Raji (cell line): ENCODE results near the gene MBNL2.

Experiments
- POLR2A ChIP-seq: IDR thresholded peaks from 2 replicates; pipeline ENCODE4 v1.6.1; 2011; ENCODE audit warnings: low read depth, low read length, control low read depth; ENCODE audit not compliant: insufficient read depth

The MBNL2 gene

DNA sequence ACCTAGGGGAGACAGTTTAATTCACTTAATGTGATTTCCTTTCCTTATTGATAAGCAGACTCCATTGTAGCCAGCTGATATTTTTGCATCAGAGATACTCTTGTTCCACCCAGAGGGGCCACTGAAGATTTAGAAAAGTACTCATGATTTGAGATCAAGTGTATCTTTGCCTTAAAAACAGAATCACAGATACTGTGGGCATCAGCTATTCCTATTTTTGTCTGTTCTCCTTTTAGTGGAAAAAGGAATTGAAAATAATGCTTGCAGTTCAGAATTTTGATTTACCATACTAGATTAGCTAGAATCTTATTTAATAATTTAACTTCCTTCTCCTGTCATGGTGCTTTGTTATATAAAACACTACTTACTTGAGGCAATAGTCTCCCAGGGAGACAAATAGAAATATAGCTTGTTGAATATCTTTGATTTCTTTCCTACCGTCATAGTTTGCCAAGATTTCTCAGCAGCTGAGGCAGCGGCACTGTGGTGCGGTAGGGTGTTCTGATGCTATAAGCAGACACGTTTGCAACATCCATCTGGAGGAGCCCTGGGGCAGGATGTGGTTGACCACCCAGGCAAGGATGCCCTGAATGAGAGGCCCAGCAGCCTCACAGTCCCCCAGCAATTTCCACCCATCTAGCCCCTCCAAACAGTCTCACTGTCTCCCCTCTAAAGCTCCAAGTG, 164.8 kb downstream of the MBNL2 start:
- no peak for TF ChIP-seq POLR2A

DNA sequence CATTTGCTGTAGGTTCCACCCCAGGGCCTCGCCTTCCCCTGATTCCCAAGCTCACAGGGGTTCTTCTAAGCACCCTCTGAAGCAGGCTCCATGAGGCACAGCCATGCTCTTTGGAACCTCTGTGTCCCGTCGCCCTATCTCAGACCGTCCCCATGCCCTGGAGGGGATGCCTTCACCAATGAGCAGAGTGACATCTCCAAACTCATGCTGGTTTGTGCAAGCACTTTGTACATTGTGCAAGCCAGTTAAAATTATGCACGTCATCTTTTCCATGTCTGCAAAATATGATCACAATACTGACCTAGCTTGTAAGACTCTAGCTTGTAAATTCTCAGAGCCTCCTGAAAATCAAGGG, 165.3 kb downstream of the MBNL2 start:
- no peak for TF ChIP-seq POLR2A

DNA sequence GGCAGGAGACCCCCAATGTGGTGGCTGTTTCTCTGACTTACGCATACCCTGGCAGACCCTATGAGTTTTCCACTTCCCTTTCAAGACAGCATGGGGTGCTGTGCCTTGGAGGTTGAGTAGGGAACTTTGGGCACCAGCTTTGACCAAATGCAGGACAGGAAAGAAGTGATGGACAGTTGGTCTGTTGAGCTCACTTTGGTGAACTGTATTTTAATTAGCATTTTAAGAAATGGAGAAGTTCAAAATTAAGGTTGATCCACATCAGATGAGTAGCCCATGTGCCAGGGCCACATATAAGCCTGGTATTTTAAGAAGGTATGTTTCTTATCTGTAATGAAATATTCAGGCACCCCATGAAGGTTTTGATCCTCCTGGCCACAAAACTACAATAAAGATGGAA, 165.8 kb downstream of the MBNL2 start:
- no peak for TF ChIP-seq POLR2A

DNA sequence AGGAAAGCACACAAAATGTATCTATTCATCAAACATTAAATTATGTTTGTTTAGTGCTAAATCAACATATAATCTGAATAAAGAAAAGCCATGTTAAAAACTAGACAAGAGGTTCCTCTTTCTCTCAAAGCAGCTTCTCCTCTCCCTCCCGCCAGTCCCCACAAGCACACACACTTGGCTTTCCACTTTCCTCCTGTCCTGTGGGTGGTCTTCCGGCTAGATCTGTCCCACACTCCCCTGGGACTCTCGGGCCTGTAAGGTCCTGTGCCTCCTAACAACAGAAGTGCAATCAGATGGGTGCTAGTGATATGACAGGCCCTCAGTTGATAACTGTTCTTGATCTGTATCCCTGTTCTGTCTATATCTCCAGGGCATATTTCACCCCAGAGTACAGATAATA, 166.2 kb downstream of the MBNL2 start:
- no peak for TF ChIP-seq POLR2A

DNA sequence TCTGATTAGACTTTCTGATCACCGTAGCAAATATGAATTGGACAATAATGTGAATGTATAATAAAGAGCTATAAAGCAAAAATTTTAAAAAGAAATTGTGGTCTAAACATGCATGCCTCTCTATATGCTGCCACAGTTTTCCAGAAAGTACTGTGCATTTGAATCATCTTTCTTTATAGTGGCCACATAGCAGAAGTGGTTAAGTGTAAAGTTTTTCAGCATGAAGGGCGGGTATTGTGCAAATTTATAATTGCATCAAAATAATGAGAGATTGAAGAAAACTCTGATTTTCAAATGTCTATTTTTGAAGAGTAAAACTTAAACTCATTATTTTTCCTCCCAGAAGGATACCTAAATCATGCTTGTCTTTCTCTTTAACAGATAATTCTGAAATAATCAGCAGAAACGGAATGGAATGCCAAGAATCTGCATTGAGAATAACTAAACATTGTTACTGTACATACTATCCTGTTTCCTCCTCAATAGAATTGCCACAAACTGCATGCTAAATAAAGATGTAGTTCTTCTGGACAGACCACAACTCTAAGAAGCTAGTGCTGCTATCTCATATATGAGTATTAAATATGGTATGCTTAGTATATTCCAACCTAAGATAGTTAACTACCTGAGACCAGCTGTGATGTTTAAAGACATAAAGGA, 168.9 kb downstream of the MBNL2 start:
- TF ChIP-seq POLR2A = no peak

DNA sequence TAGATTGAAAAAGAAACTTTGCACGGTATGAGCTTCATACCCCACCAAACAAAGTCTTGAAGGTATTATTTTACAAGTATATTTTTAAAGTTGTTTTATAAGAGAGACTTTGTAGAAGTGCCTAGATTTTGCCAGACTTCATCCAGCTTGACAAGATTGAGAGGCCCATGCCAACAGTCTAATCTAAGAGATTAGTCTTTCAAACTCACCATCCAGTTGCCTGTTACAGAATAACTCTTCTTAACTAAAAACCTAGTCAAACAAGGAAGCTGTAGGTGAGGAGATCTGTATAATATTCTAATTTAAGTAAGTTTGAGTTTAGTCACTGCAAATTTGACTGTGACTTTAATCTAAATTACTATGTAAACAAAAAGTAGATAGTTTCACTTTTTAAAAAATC, 169.9 kb downstream of the MBNL2 start:
- no peak for TF ChIP-seq POLR2A

DNA sequence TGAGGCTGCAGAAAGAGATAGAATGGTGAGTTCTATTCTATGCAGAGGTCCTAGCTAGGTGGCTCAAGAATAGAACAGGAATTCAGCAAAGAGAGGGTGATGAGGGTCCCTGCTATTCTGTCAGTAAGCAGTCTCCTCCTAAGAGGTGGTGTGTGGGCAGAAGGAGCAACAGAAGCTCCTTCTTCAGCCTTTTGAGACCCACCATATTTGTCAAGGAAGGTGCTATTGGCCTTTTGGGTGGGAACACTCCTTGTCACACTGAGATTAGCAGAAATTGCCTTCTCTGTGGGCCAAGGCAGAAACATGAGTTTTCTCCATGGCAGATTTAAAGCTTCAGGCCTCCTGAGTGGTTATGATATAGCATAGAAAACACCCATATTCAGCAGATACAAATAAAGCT, 172.4 kb downstream of the MBNL2 start:
- no peak for TF ChIP-seq POLR2A

DNA sequence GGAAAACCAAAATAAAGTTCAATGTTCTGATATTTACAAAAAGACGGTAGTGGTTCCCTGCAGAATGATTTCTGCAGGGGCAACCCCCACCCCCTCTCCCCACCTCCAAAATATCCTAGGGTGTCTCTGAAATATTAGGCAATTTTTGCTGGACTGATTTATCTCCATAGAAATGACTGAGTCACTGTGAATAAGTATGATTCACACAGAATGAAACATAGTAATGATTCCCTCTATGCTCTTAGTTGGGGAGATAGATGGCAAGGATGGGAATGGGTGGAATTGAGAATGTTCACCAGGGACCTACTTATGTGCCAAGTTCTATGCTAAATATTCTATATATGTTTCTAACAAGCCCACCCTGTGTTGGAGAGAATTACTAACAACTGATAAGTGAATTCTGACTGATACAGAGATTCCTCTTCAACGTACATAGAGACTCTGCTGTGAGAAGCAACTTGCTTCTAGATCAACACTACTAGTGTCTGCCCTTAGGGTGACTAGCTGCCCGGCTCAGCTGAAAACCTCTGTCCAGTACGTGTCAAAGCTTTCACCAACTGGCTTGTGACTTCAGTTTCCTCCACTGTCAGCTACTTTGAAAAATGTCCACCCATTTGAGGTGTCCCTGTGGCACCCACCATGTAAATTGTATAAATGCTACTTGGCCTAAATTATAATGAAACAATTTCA, 173.5 kb downstream of the MBNL2 start:
- no peak for TF ChIP-seq POLR2A

DNA sequence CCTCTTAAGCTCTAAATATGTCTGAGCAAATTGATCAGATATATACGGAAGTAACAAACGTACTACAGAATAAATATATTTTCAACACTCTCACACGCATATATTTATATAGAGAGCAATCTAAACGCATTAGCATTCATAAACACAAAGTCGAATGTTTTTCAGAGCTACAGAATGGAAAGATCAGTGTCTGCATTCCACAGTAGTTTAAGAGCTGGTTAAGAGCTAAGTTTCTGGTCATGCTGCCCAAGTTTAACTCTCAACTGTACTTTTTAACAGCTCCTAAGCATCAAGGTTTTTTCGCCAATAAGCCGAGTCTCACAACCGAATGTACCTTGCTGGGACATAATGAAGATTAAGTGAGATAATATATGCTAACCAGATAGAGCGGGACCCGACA, 175.1 kb downstream of the MBNL2 start:
- TF ChIP-seq POLR2A = no peak

DNA sequence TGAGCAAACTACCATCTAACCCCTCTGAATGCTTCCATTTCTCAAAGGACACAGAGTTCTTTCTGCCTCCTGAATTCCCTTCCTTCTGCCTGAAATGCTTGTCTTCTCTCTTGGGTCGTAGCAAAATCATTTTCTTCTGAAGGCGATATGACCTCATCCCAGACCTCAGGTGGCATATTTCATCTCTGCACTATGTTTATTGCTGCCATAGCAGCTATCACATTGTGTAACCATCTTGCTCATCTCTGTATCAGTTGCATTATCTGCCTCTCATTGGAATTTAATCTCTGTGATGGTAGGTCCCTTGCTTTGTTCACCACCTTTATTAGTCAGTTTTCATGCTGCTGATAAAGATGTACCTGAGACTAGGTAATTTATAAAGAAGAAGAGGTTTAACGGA, 179.3 kb downstream of the MBNL2 start:
- no peak for TF ChIP-seq POLR2A

DNA sequence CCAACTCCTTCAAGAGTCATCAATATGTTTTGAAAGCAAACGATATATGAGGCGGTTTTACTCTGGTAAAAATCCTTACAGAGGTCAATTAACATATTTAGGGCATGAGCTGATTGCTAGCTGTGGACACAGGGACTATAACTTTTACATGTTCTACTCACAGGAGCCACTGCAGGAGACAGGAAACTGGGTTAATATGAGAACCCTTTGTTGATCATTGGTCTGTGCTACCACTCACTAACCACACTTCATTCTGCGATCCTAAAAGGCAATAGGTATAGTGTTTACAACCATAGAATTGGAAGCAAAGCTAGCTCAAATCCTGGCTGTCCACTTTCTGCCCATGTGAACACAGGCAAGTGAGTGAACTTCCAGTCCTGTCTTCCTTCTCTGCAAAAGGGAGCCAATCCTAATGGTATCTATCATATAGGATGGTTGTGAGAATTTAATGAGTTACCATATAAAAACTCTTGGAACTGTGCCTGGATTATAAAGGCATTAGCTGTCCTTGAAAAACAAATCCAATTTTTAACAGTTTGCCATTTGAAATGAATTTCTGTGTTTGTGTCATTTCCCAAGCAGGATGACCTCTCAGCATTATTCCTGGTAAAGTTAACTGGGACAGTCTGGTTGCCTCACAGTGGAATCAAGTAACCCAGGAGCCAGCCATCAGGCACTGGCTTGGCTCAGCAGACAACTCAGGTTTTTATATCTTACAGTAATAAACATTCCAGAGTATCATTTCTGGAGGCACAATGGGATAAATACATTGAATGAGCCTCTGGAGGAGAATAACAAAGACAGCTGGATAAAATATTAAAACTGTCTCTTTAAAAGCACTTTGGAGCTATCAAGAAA, 182.0 kb downstream of the MBNL2 start:
- TF ChIP-seq POLR2A = no peak

DNA sequence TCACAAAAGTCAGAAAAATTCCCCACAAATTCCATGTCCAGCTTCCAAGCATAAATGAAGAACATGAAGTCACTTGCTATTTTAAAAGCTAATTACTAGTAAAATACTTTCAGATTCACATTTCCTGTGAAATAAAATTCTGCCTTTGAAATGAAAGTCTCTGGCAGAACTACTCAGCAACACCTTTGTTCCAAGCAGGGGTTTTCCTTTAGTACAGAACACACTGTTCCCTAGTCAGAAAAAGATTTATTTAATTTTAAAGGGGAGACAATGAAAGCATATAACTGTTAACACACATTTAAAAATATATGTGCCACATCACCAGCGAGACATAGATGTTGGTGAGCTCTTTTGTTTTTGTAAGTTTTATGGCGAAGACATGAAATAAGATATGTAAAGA, 185.4 kb downstream of the MBNL2 start:
- TF ChIP-seq POLR2A = no peak

DNA sequence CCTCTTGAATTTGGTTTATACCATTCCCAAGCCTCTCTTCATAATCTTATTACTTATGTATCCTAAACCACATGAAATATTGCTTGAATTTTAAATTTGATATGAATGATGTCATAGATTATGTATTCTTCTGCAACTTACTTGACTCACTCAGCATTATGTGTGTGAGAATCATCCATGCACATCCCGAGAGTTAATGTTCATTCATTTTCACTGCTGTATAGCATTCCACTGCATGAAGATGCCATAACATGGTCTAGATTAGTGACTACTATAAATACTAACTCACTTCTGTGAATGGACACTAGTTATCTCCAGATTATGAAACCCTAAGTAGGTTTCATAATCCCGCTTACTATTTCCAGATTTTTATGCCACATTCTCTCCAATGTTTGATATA, 186.8 kb downstream of the MBNL2 start:
- no peak for TF ChIP-seq POLR2A

DNA sequence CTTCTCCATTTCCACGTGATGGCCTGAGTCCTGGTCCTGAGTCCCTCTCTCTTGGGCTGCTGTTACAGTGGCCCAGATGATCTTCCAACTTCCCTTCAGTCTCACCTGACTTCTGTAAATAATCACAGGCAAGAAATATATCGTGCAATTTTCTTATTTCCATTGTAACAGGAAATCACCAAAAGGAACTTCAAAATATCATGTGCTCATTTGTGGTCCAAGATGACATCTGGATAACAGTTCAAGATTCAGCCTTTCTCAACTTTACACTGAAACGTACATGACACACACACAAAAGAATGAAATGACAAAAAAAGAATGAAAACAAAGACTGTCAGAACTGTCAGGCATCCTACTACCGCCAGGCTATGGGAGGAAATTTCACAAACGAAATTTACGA, 189.9 kb downstream of the MBNL2 start:
- no peak for TF ChIP-seq POLR2A

DNA sequence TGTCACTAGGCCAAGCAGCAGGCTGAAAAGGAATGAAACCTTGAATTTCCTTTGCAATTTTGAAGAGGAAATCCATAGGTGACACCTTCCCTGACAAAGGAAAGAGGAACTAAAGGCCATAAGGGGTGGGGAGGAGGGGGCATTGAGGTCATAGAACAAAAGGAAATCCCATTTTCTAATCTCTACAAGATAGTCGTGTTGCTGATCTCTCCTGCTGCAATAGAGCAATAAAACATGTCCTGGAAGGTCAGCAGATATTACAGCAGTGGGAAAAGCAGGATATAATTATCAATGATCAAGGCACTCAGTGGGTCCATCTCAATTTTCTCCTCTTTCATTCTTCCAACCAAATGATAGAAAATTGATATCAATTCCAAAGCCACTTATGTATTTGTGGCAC, 191.6 kb downstream of the MBNL2 start:
- no peak for TF ChIP-seq POLR2A
